A549 treated with AZD9567 at 1 μM for 4 hours (cell line): Measurements from ENCODE around the gene ZKSCAN4. TPM values are rescaled to one million over a fixed set of nuclear protein-coding genes. Genes with fewer than 3 reads are reported as not detected.

Experiments
- total RNA-seq: library from RNA; stranded (reverse); fragments of 200-300 nt; extraction: Qiagen RNA extraction; gene quantifications from 5 replicates; pipeline ENCODE4 v1.2.3, GENCODE V29; 2022; ENCODE audit not compliant: insufficient read depth

The ZKSCAN4 gene
- total RNA-seq: 2.3 to 3.6 TPM (median 2.4 TPM) in 5 replicates

DNA sequence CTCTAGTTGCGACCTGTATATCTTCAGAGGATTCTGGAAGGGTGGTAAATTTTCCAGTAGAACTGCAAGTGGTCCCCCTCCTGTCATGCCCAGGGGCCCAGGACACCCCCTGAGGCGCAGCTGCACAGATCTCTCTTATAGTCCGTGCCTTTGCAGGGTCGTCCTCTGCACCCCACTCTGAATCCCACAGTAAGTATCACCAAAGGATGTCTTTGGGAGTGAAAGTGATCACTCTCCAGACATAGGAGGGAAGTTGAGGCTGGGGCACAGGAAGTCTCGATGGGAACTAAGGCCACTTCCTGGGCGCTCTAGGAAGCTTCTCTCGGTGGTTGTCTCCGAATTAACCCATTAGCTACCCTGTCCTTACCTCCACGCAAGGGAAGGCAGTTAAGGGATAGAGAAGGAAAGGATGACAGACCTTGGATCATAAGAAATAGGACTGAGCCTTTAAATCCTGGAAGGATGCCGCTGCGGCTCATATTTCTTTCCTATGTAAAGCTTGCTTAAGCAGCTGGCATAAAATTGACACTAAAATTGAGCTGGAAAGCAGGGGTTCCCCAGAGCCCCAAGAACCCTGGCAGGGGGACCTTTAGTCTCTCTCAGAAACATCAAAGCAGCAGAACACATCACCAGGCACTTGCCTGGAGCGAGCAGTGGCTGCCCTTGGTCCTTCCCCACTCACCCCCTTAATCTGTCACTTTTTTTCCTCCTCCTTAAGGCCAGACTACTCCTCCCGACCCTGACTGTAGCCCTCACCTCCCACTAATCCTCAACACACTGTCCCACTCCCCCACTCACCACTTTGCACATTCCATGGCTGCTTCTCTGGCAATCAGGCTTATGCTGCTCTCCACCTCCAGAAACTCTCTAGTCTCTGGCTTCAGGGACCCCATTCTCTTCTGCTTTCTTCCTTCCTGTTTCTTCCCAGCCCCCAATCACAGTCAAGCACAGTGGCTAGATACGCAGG lies at the start of gene ZKSCAN4:
Gene ZKSCAN4 (minus strand): TSS at position 261 of the 967 bp plus-strand sequence. CDS start 289 bp downstream, outside the sequence.

DNA sequence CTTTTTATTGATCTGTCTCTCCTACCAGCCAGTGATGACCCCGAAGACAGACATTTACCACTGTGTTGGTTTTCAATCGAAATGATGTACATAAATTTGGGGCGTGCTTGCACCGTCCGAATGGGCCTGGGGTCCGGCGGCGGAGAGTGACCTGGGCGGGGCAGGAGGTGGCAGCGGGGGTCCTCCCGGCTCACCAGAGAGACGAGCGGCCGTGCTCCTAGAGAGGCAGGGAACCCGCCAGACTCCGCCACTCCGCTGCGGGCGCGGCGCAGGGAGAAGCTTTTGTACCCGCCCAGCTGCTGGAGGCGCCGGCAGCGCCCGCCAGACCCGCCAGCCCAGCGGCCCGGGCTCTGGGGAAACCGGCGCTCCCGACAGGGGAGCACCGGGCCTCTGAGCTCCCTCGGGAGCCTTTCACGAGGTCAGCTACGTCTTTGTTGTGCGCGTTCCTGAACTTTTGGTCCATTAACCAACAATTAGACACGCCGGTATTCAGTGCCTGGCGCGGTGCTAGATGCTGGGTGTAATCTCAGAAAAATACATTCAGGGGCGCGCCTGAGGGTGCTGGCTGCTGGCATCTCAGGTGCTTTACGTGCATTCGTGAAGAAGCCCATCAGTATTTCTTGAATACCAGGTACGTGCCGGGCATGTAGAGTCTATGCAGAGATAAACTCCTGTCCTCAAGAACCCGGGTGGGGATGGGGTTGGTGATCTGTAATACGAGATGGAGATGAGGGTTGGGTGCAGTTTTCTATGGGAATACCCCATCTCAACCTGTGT lies 29.4 kb upstream of the ZKSCAN4 start, which contains the start of gene PGBD1:
Gene PGBD1 (plus strand): TSS at position 285 of the 777 bp plus-strand sequence. CDS start 2,242 bp downstream, outside the sequence.

DNA sequence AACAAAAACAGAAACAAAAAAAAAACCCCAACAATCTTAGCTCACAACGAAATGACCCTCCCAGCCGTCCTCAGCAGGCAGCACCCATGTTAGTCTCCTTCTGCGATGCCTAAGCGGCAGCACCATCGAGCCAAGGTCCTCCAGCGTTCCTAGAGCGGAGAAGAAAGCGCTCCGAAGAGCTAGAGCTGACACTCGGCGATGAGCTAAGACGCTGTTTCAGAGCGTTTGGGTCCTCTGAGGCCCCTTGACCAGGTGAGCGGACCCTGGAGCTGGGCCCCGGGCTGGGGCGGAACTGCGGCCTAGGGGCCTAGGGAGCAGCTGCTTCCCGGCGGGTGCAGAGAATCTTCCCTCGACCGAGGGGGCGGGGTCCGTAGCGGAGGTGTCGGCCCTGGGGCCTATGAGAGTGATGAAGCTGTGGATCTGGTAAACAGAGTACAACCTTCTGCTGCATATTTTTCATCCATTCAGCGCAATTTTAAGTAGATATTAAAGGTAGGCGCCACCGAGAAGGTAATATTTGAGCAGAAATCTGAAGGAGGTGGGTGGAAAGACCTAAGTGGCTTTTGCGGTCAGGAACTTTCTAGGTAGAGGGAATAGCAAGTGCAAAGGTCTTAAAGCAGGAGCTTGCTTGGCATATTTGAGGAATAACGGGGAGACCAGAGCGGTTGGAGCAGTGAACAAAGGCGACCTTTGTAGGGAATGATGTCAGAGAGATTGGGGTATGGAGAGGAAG lies 15.1 kb upstream of the ZKSCAN4 start, which contains the start of gene ZSCAN26:
Gene ZSCAN26 (plus strand): TSS at position 182 of the 733 bp plus-strand sequence. CDS start 4,777 bp downstream, outside the sequence.

DNA sequence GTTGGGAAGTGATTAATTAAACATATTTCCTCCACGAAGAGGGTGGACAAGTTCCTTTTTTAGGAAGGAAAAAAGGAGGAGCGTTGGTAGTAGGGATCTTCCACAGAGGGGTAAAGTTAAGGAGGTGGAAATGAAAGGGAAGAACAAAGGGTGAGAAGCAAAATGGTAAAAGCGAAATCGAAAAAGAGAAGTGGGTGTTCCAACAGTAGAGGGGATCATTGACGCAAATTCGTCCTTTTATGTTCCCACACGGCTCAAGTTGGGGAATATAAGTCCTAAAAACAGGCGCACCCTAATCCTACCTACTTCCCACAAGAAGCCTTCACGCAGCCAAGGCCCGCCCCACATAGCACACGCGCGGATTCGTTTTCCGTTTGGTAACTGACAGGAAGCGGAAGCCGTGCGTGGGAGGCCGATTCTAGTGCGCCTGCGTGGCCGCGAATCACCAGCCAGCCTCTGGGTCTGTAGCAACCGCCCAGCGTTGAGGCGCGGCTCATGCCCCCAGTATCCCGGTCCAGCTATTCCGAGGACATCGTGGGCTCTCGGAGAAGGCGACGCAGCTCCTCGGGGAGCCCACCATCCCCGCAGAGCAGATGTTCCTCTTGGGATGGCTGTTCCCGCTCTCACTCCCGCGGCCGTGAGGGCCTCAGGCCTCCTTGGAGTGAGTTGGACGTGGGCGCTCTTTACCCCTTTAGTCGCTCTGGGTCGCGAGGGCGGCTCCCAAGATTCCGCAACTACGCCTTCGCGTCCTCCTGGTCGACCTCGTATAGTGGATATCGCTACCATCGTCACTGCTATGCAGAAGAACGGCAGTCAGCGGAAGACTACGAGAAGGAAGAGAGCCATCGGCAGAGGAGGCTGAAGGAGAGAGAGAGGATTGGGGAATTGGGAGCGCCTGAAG lies 7.1 kb upstream of the ZKSCAN4 start, which contains the start of gene NKAPL:
Gene NKAPL (plus strand): TSS at position 421 of the 901 bp plus-strand sequence. CDS start 75 bp downstream, at position 496.

DNA sequence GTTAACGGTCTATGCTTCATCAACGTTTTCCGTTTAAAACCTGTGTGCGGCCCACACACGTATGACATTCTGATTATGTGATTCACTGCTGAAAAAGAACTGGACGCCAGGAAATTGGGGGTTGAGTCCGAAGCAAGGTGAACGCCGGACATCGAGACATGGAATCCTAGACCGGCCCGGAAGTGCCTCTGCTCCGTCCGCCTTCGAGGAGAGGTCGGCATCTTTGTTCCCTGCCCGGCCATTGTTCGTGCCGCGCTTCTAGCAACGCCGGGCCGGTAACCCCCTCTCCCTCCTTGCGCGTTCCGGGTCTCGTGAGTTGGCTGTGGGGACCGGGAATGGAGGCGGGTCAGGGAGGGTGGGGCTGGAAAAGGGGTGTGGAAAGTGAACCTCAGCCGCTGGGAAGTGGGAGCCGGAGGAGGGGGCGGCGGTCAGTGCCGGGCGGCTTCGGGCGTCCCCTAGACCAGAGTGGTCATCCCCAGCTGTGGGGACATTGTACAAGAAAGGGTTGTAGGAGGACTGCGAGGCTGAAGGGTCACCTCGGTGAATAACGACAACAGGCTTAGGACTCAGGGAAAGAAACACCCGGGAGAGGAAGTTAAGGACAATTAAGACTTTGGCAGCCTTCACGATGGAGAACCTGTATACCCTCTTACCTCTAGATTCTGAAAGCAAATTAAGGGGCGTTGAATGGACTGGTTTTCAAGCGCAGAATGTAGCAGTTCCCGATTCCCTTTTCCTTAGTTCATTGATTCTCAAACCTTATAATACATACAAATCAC lies 26.8 kb downstream of the ZKSCAN4 start, which contains the start of gene ZSCAN9:
Gene ZSCAN9 (plus strand): TSS at position 220 of the 779 bp plus-strand sequence. CDS start 1,810 bp downstream, outside the sequence.

Other genes with a start within 250 kb of the ZKSCAN4 start
- gene ZNF165, start 171.7 kb downstream of the ZKSCAN4 start, total RNA-seq: 0.61 to 0.89 TPM (median 0.70 TPM) in 4 of 5 replicates, not detected in the other
- 4.1 to 5.4 TPM (median 4.5 TPM) in 5 replicates for gene ZSCAN16, start 127.7 kb downstream of the ZKSCAN4 start, total RNA-seq
- gene ZKSCAN8, start 110.4 kb downstream of the ZKSCAN4 start, total RNA-seq: 3.6 to 6.0 TPM (median 5.5 TPM) in 5 replicates
- 5.7 to 11.4 TPM (median 7.5 TPM) in 5 replicates for gene ZSCAN9, start 27.0 kb downstream of the ZKSCAN4 start, total RNA-seq
- gene NKAPL, start 7.0 kb upstream of the ZKSCAN4 start, total RNA-seq: not detected in 5 replicates
- 4.2 to 13.2 TPM (median 4.8 TPM) in 5 replicates for gene ZSCAN26, start 14.9 kb upstream of the ZKSCAN4 start, total RNA-seq
- gene PGBD1, start 29.3 kb upstream of the ZKSCAN4 start, total RNA-seq: 4.5 to 6.3 TPM (median 5.6 TPM) in 5 replicates
- gene ZSCAN31, start 83.9 kb upstream of the ZKSCAN4 start, total RNA-seq: 1.4 to 2.0 TPM (median 1.7 TPM) in 4 of 5 replicates, not detected in the other
- 1.5 to 3.3 TPM (median 1.6 TPM) in 5 replicates for gene ZKSCAN3, start 97.7 kb upstream of the ZKSCAN4 start, total RNA-seq
- gene ZSCAN12, start 147.5 kb upstream of the ZKSCAN4 start, total RNA-seq: 1.2 to 1.8 TPM (median 1.7 TPM) in 5 replicates
- not detected in 5 replicates for gene ZSCAN23, start 191.2 kb upstream of the ZKSCAN4 start, total RNA-seq